Stomach (tissue), 19 donors: Measurements from ENCODE around the gene RASSF1. TPM values are rescaled to one million over a fixed set of nuclear protein-coding genes. Genes with fewer than 3 reads are reported as not detected.

ENCODE experiments used
- DNase-seq, 2 donors: peaks; one replicate each; pipeline versions ENCODE4 v3.0.0 to v3.0.0-alpha.2; 2013 to 2019
- H3K27ac ChIP-seq, 5 donors: fragments of 200-600 bp in 4 of 5; sonication (generic) in 4 of 5; one replicate each; pipeline ENCODE4 v1.5.1; 2013 to 2019; ENCODE audit warnings: mild to moderate bottlenecking in 1 of 5, moderate library complexity in 1 of 5
- H3K27me3 ChIP-seq, 3 donors: fragments of 200-600 bp; sonication (generic); one replicate each; pipeline ENCODE4 v1.5.1; 2017 to 2019; ENCODE audit warnings: mixed run types in 1 of 3
- H3K36me3 ChIP-seq, 4 donors: fragments of 200-600 bp; sonication (generic); 1 replicate in 3 of 4; 2 replicates in 1 of 4; pipeline ENCODE4 v1.5.1; 2016 to 2019
- H3K4me1 ChIP-seq, 4 donors: fragments of 200-600 bp; sonication (generic); one replicate each; pipeline ENCODE4 v1.5.1; 2016 to 2019
- H3K4me3 ChIP-seq, 4 donors: fragments of 200-600 bp; sonication (generic) in 3 of 4; one replicate each; pipeline ENCODE4 v1.5.1; 2016 to 2019; ENCODE audit warnings: mild to moderate bottlenecking in 1 of 4
- H3K9me3 ChIP-seq, 4 donors: fragments of 200-600 bp; sonication (generic); one replicate each; pipeline ENCODE4 v1.5.1; 2016 to 2019
- EP300 ChIP-seq: sonication (generic); formaldehyde crosslinking; IDR thresholded peaks from one replicate; pipeline ENCODE4 v1.6.1; 2017; ENCODE audit warnings: antibody characterized with exemption
- POLR2A ChIP-seq, 4 donors: fragments of 450-650 bp; IDR thresholded peaks; one replicate each; pipeline ENCODE4 v1.6.1; 2016; ENCODE audit warnings: antibody characterized with exemption in 4 of 4, control low read depth in 2 of 4, mild to moderate bottlenecking in 1 of 4, moderate library complexity in 1 of 4
- POLR2AphosphoS5 ChIP-seq, 3 donors: sonication (generic); formaldehyde crosslinking; IDR thresholded peaks; one replicate each; pipeline ENCODE4 v1.6.1; 2016; ENCODE audit warnings: antibody characterized with exemption in 3 of 3
- WGBS, 5 donors: extraction: QIAGEN DNeasy Blood & Tissue Kit in 3 of 5; methylation state at CpG; one replicate each; pipeline versions ENCODE4 v1.1.5 to v1.1.7; 2013 to 2018; 5-methylcytosine and 5-hydroxymethylcytosine counted together
- intact Hi-C: fragments of 100-400 bp; cut with DNase I; formaldehyde crosslinking; loops from one replicate; pipeline ENCODE4 v1.15.1; 2023; ENCODE audit warnings: low total_unique reads
- long read RNA-seq, 10 donors: transcript quantifications; one replicate each; lab custom pipeline, GENCODE V29; 2026
- polyA plus RNA-seq, 3 donors: library from polyadenylated mRNA; stranded (reverse); fragments of 200-250 nt; gene quantifications; one replicate each; pipeline ENCODE4 v1.2.3, GENCODE V29; 2013
- total RNA-seq, 5 donors: library from RNA; depleted of rRNA; stranded (reverse); fragments of >200 nt; gene quantifications; one replicate each; pipeline versions ENCODE4 v1.1.0 to v1.2.3, GENCODE V29; 2014 to 2016
- TF ChIP-seq, protein P1 (sequence below), 7 experiments: fragments of 450-650 bp in 4 of 7; fragments of 200-600 bp in 3 of 7; sonication (generic) in 3 of 7; IDR thresholded peaks; one replicate each; pipeline ENCODE4 v1.5.1; 2016 to 2019; ENCODE audit warnings: antibody characterized with exemption in 7 of 7, control low read depth in 2 of 7, mild to moderate bottlenecking in 1 of 7
- donor health status: healthy with polysubstance abuse.
- donor health status: Bipolar disorder and iron deficiency.
- donor health status: healthy.

The RASSF1 gene, protein sequence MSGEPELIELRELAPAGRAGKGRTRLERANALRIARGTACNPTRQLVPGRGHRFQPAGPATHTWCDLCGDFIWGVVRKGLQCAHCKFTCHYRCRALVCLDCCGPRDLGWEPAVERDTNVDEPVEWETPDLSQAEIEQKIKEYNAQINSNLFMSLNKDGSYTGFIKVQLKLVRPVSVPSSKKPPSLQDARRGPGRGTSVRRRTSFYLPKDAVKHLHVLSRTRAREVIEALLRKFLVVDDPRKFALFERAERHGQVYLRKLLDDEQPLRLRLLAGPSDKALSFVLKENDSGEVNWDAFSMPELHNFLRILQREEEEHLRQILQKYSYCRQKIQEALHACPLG
- 10 to 100 TPM; 16.5 to 33.2 (median 22.6) TPM for total RNA-seq
- polyA plus RNA-seq, result 10 to 100 TPM; 27.8 to 37.3 (median 29.6) TPM
- long read RNA-seq, donor 1, transcript RASSF1-201 (5 exons, 1,757 nt), result major isoform, 5 of 17 reads
- long read RNA-seq, donor 1, partial matches to known transcripts, result 12 of 17 reads
- long read RNA-seq, donor 1, other reads (novel, unspliced or antisense), result 0 of 17 reads
- long read RNA-seq, donor 2, transcript RASSF1-201 (5 exons, 1,757 nt), result major isoform, 9 of 15 reads
- long read RNA-seq, donor 2, partial matches to known transcripts, result 6 of 15 reads
- long read RNA-seq, donor 2, other reads (novel, unspliced or antisense), result 0 of 15 reads
- long read RNA-seq, donor 3, transcript RASSF1-201 (5 exons, 1,757 nt), result major isoform, 6 of 7 reads
- long read RNA-seq, donor 3, partial matches to known transcripts, result 0 of 7 reads
- long read RNA-seq, donor 3, other reads (novel, unspliced or antisense), result 0 of 7 reads
- long read RNA-seq, donor 4, result 0 reads
- long read RNA-seq, donor 5, transcript RASSF1-201 (5 exons, 1,757 nt), result major isoform, 9 of 14 reads
- long read RNA-seq, donor 5, partial matches to known transcripts, result 0 of 14 reads
- long read RNA-seq, donor 5, other reads (novel, unspliced or antisense), result 0 of 14 reads
- long read RNA-seq, donor 6, result 0 reads
- long read RNA-seq, donor 7, transcript RASSF1-201 (5 exons, 1,757 nt), result major isoform, 9 of 12 reads
- long read RNA-seq, donor 7, partial matches to known transcripts, result 0 of 12 reads
- long read RNA-seq, donor 7, other reads (novel, unspliced or antisense), result 0 of 12 reads
- long read RNA-seq, donor 8, transcript RASSF1-201 (5 exons, 1,757 nt), result major isoform, 9 of 10 reads
- long read RNA-seq, donor 8, partial matches to known transcripts, result 0 of 10 reads
- long read RNA-seq, donor 8, other reads (novel, unspliced or antisense), result 0 of 10 reads
- long read RNA-seq, donor 9, transcript RASSF1-201 (5 exons, 1,757 nt), result major isoform, 7 of 8 reads
- long read RNA-seq, donor 9, partial matches to known transcripts, result 0 of 8 reads
- long read RNA-seq, donor 9, other reads (novel, unspliced or antisense), result 0 of 8 reads
- long read RNA-seq, donor 10, partial matches to known transcripts, result 0 of 2 reads
- long read RNA-seq, donor 10, other reads (novel, unspliced or antisense), result 0 of 2 reads

DNA sequence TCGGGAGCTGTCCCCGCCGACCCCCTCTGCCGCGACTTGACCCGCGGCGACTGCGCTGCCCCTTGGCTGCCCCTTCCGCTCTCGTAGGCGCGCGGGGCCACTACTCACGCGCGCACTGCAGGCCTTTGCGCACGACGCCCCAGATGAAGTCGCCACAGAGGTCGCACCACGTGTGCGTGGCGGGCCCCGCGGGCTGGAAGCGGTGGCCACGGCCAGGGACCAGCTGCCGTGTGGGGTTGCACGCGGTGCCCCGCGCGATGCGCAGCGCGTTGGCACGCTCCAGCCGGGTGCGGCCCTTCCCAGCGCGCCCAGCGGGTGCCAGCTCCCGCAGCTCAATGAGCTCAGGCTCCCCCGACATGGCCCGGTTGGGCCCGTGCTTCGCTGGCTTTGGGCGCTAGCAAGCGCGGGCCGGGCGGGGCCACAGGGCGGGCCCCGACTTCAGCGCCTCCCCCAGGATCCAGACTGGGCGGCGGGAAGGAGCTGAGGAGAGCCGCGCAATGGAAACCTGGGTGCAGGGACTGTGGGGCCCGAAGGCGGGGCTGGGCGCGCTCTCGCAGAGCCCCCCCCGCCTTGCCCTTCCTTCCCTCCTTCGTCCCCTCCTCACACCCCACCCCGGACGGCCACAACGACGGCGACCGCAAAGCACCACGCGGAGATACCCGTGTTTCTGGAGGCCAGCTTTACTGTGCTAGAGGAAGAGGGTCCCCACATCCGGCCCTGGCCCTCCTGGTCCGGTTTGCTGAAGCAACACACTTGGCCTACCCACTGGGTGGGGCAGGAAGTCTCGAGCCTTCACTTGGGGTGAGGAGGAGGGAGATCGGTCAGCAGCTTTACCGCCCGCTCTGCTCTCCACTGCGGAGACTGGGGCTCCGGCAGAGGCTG lies at the start of gene RASSF1:
RASSF1 (minus strand) TSS at position 389 of the 882 bp plus-strand sequence; CDS start at position 358, 31 bp downstream.
- Histone ChIP-seq H3K4me3 (peak within 1 kb of the TSS; percentile 50 to 52 (median 52)), H3K4me1 (peaks cover 46 to 67% (median 61%) of the 10 kb centered on the region in 4 donors), H3K36me3 (no peaks in the 10 kb centered on the region), H3K27me3 (no peaks in the 10 kb centered on the region), H3K9me3 (no peaks in the 10 kb centered on the region), H3K27ac (peak within 1 kb of the TSS; percentile 69 to 99 (median 96))
- peak; percentile 79 to 91 for DNase-seq
- intact Hi-C loops, result no loop called here
- WGBS, 5 donors, result 1 to 7% (median 3%) methylated on average over 44 to 85 of the region's 85 CpGs
- TF ChIP-seq, protein P1, sequence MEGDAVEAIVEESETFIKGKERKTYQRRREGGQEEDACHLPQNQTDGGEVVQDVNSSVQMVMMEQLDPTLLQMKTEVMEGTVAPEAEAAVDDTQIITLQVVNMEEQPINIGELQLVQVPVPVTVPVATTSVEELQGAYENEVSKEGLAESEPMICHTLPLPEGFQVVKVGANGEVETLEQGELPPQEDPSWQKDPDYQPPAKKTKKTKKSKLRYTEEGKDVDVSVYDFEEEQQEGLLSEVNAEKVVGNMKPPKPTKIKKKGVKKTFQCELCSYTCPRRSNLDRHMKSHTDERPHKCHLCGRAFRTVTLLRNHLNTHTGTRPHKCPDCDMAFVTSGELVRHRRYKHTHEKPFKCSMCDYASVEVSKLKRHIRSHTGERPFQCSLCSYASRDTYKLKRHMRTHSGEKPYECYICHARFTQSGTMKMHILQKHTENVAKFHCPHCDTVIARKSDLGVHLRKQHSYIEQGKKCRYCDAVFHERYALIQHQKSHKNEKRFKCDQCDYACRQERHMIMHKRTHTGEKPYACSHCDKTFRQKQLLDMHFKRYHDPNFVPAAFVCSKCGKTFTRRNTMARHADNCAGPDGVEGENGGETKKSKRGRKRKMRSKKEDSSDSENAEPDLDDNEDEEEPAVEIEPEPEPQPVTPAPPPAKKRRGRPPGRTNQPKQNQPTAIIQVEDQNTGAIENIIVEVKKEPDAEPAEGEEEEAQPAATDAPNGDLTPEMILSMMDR (IDR thresholded peaks at IDR 0.05), result no peak
- TF ChIP-seq EP300 (no peak), POLR2AphosphoS5 (IDR thresholded peaks at IDR 0.05) (peak in 2 of 3 donors; percentile 39 to 64), POLR2A (IDR thresholded peaks at IDR 0.05) (peak in 1 of 4 donors; percentile 18)

DNA sequence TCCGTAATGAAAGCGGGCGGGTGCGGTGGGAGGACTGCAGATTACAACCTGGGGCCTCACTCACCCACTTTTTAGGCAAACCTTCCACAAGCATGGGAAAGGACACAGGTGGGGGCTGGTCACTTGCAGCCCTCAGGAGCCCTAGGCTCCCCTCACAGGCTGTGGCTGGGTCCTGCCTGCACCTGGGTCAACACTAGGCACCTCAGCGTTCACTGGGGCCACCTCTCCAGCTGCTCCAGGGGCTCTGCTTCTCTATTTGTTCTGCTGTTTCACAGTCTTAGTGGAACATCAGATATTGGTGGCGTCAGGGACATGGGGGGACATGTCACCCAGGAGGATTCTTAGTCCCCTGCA lies 48.8 kb upstream of the RASSF1 start:
- TF ChIP-seq EP300, result no peak
- no peak for TF ChIP-seq POLR2AphosphoS5 (IDR thresholded peaks at IDR 0.05)
- no peak for TF ChIP-seq POLR2A (IDR thresholded peaks at IDR 0.05)
- TF ChIP-seq, protein P1 (IDR thresholded peaks at IDR 0.05), result no peak
- WGBS, 5 donors, result 80 to 90% (median 85%) methylated on average over 6 of the region's 6 CpGs
- H3K36me3 ChIP-seq, result no peaks in the 10 kb centered on the region
- H3K4me1 ChIP-seq, result peaks cover 4 to 14% (median 10%) of the 10 kb centered on the region in 4 donors
- DNase-seq, result no peak
- H3K27ac ChIP-seq, result no peak overlapping the region
- no peaks in the 10 kb centered on the region for H3K27me3 ChIP-seq
- intact Hi-C loops, result no loop called here
- no peaks in the 10 kb centered on the region for H3K9me3 ChIP-seq
- H3K4me3 ChIP-seq, result no peak overlapping the region

DNA sequence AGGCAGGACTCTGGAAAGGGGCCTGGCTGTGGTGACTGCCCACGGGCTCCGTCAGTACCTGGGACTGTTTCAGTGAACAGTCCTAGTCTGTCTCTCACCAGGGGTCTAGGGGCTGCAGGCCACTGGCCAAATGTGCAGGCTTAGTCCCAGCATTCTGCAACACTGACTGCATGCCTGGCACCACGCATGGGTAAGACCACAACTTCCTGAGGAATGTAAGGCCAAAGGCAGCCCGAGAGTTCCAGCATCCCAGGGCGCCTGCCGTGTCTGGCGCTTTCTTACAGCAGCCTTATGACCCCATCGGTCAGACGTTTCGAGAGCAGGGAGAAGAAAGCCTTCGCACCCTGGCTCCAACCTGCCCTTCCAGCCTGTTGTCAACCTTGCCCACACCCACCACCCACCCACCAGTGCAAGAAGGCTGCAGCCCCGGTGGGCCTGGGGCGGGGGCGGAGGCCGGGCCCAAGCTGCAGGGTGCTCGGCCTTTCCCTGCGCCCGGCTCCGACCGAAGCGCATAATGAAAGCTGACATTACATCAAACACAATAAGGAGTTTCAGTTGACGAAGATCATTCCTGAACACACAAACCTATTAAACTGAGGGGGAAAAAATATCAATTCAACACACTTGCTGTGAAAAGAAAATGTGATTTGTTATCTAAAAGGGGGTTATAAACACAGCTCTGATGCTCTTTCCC lies 48.2 kb upstream of the RASSF1 start:
- Histone ChIP-seq H3K27me3 (no peaks in the 10 kb centered on the region), H3K36me3 (no peaks in the 10 kb centered on the region), H3K27ac (no peak overlapping the region), H3K9me3 (no peaks in the 10 kb centered on the region), H3K4me1 (peaks cover 4 to 14% (median 10%) of the 10 kb centered on the region in 4 donors), H3K4me3 (no peak overlapping the region)
- TF ChIP-seq POLR2AphosphoS5 (IDR thresholded peaks at IDR 0.05) (no peak), POLR2A (IDR thresholded peaks at IDR 0.05) (no peak), EP300 (no peak)
- TF ChIP-seq, protein P1 (IDR thresholded peaks at IDR 0.05), result no peak
- 79 to 88% (median 85%) methylated on average over 22 of the region's 22 CpGs for WGBS, 5 donors
- intact Hi-C loops, result no loop called here
- no peak for DNase-seq
